Measurements from ENCODE around the gene VPS13D. TPM values are rescaled to one million over a fixed set of nuclear protein-coding genes. Genes with fewer than 3 reads are reported as not detected.

Gene VPS13D
- total RNA-seq, 1 experiment from 2014 or later = 31.6 TPM

DNA sequence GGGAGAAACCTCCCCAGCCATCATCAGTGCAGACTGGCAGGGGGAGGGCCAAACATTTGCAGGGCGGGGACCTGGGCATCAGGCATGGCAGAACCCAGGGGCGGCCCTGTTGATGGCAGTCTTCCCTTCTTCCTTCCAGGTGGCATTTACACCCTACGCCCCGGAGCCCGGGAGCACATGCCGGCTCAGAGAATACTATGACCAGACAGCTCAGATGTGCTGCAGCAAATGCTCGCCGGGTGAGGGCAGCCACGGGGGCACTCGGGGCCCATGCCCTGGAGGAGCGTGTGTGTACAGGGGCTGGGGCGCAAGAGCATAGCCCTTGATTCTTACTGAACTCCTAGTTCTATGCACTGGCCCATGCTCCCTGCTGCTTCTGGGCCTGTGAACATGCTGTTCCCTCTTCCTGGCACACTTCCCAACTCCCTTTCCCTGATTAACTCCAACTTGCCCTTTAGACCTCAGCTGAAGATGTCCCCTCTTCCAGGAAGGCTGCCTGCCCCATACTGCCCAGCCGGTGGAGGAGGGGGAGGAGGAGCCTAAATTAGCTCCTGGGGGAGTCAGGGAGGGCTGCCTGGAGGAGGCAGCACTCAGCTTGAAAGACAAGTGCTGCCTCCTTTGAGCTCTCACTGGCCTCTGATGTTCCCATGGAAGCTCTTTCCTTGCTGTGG, 41.0 kb upstream of the VPS13D start:
- Histone ChIP-seq H3K4me1 (ENCODE audit: control insufficient read depth in 1 of 2, insufficient read depth in 2 of 2, low read length in 2 of 2) (peaks cover 0 to 14% of the 10 kb centered on the region in 2 experiments; a peak in 1 of 4 replicates), H3K36me3 (ENCODE audit: control insufficient read depth in 1 of 2, insufficient read depth in 2 of 2, low read length in 2 of 2) (no peaks in the 10 kb centered on the region), H3K27me3 (ENCODE audit: insufficient read depth, low read length) (no peaks in the 10 kb centered on the region), H3K9me2 (ENCODE audit: insufficient read depth) (no peaks in the 10 kb centered on the region), H3K9me3 (ENCODE audit: control insufficient read depth in 1 of 2, insufficient read depth in 1 of 2, low read depth in 1 of 2, low read length in 2 of 2) (no peaks in the 10 kb centered on the region), H3K79me2 (ENCODE audit: insufficient read depth, low read length) (no peaks in the 10 kb centered on the region), H2AFZ (ENCODE audit: low read depth, low read length, poor library complexity, severe bottlenecking) (no peak overlapping the region), H3K27ac (ENCODE audit: low read depth, low read length) (no peak overlapping the region), H3K4me2 (ENCODE audit: low read length) (no peak overlapping the region), H3K9ac (ENCODE audit: low read length) (no peak overlapping the region), H4K20me1 (ENCODE audit: insufficient read depth) (no peaks in the 10 kb centered on the region), H3K4me3 (replicated peaks in 1 of 2; ENCODE audit: low read depth in 1 of 2, low read length in 2 of 2) (no peak overlapping the region)
- BruUV-seq (replicated peaks) = no TSS peak
- CTCF ChIA-PET = no interaction called here
- POLR2A ChIA-PET = no interaction called here
- TF ChIP-seq CEBPB (IDR thresholded peaks at IDR 0.05; ENCODE audit: low read depth) = no peak
- TF ChIP-seq, protein P1, sequence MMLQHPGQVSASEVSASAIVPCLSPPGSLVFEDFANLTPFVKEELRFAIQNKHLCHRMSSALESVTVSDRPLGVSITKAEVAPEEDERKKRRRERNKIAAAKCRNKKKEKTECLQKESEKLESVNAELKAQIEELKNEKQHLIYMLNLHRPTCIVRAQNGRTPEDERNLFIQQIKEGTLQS (IDR thresholded peaks at IDR 0.05) = no peak
- TF ChIP-seq CBX3 (IDR thresholded peaks at IDR 0.05; ENCODE audit: low read depth) = no peak
- TF ChIP-seq TCF7L2 (IDR thresholded peaks at IDR 0.05; ENCODE audit: borderline replicate concordance, extremely low read depth, insufficient read depth, insufficient read length) = no peak
- TF ChIP-seq SP1 (IDR thresholded peaks at IDR 0.05; ENCODE audit: low read depth) = no peak
- TF ChIP-seq JUND (IDR thresholded peaks at IDR 0.05) = no peak
- TF ChIP-seq EZH2phosphoT487 (IDR thresholded peaks at IDR 0.05; ENCODE audit: borderline replicate concordance) = no peak
- TF ChIP-seq, protein P2, sequence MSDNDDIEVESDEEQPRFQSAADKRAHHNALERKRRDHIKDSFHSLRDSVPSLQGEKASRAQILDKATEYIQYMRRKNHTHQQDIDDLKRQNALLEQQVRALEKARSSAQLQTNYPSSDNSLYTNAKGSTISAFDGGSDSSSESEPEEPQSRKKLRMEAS (IDR thresholded peaks at IDR 0.05) = no peak
- no peak for TF ChIP-seq ZFX (IDR thresholded peaks at IDR 0.05)
- RAD21 ChIA-PET (ENCODE audit: low non-redundant PET in 1 of 2, low total read pairs in 2 of 2, uncharacterized antibody in 2 of 2, unreplicated experiment in 2 of 2) = no interaction called here
- peak; percentile 33 for ATAC-seq
- DNase-seq (ENCODE audit: low read depth, low spot score) = no peak
- intact Hi-C loops (cut with micrococcal nuclease) = no loop called here

DNA sequence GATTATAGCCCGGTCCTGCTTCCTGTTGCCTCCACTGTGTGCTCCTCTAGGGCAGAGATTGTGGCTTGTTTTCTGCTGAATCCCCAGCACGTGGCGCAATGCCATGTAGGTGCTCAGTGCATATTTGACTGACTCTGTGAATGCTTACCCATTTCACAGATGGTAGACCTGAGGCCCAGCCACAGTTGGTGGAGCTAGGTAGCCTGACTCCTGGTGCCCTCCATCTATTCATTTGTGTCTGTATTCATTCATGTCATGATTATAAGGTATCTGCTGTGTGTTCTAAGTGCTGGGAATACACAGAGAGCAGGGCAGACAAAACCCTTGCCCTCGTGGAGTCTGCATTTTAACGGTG, 40.5 kb upstream of the VPS13D start:
- no peaks in the 10 kb centered on the region for H3K9me3 ChIP-seq (ENCODE audit: control insufficient read depth in 1 of 2, insufficient read depth in 1 of 2, low read depth in 1 of 2, low read length in 2 of 2)
- no peaks in the 10 kb centered on the region for H3K27me3 ChIP-seq (ENCODE audit: insufficient read depth, low read length)
- H3K79me2 ChIP-seq (ENCODE audit: insufficient read depth, low read length) = no peaks in the 10 kb centered on the region
- intact Hi-C loops (cut with micrococcal nuclease) = no loop called here
- ChIA-PET RAD21 (ENCODE audit: low non-redundant PET in 1 of 2, low total read pairs in 2 of 2, uncharacterized antibody in 2 of 2, unreplicated experiment in 2 of 2) (no interaction called here), CTCF (no interaction called here), POLR2A (no interaction called here)
- H3K27ac ChIP-seq (ENCODE audit: low read depth, low read length) = no peak overlapping the region
- ATAC-seq = 0 out of 2 replicates have a peak, but pooled peaks have one; percentile 6
- no peaks in the 10 kb centered on the region for H3K36me3 ChIP-seq (ENCODE audit: control insufficient read depth in 1 of 2, insufficient read depth in 2 of 2, low read length in 2 of 2)
- peaks cover 0 to 8% of the 10 kb centered on the region in 2 experiments; a peak in 1 of 4 replicates for H3K4me1 ChIP-seq (ENCODE audit: control insufficient read depth in 1 of 2, insufficient read depth in 2 of 2, low read length in 2 of 2)
- H4K20me1 ChIP-seq (ENCODE audit: insufficient read depth) = no peaks in the 10 kb centered on the region
- H3K9ac ChIP-seq (ENCODE audit: low read length) = no peak overlapping the region
- no peak overlapping the region for H2AFZ ChIP-seq (ENCODE audit: low read depth, low read length, poor library complexity, severe bottlenecking)
- DNase-seq (ENCODE audit: low read depth, low spot score) = no peak
- no peaks in the 10 kb centered on the region for H3K9me2 ChIP-seq (ENCODE audit: insufficient read depth)
- TF ChIP-seq, protein P3, sequence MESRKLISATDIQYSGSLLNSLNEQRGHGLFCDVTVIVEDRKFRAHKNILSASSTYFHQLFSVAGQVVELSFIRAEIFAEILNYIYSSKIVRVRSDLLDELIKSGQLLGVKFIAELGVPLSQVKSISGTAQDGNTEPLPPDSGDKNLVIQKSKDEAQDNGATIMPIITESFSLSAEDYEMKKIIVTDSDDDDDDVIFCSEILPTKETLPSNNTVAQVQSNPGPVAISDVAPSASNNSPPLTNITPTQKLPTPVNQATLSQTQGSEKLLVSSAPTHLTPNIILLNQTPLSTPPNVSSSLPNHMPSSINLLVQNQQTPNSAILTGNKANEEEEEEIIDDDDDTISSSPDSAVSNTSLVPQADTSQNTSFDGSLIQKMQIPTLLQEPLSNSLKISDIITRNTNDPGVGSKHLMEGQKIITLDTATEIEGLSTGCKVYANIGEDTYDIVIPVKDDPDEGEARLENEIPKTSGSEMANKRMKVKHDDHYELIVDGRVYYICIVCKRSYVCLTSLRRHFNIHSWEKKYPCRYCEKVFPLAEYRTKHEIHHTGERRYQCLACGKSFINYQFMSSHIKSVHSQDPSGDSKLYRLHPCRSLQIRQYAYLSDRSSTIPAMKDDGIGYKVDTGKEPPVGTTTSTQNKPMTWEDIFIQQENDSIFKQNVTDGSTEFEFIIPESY (IDR thresholded peaks at IDR 0.05; ENCODE audit: extremely low read depth, insufficient replicate concordance, low read length) = no peak
- no peak for TF ChIP-seq CEBPB (IDR thresholded peaks at IDR 0.05; ENCODE audit: low read depth)
- TF ChIP-seq ELF1 (IDR thresholded peaks at IDR 0.05; ENCODE audit: borderline replicate concordance, low read depth) = no peak
- BruUV-seq (replicated peaks) = no TSS peak
- H3K4me2 ChIP-seq (ENCODE audit: low read length) = no peak overlapping the region
- no peak overlapping the region for H3K4me3 ChIP-seq (replicated peaks in 1 of 2; ENCODE audit: low read depth in 1 of 2, low read length in 2 of 2)

All from HCT116 (cell line).